NB4 (cell line): ENCODE data around the gene LMTK3.

Experiments used
- MAX ChIP-seq: IDR thresholded peaks from 2 replicates; pipeline ENCODE4 v1.6.1; 2011; ENCODE audit warnings: low read depth, low read length
- MYC ChIP-seq: IDR thresholded peaks from 2 replicates; pipeline ENCODE4 v1.6.1; 2011; ENCODE audit warnings: low read depth, low read length
- POLR2A ChIP-seq: IDR thresholded peaks from 2 replicates; pipeline ENCODE4 v1.6.1; 2011; ENCODE audit warnings: mild to moderate bottlenecking; ENCODE audit not compliant: insufficient read length; ENCODE audit errors: extremely low read depth
- TF ChIP-seq, protein P1 (sequence below): IDR thresholded peaks from one replicate; pipeline ENCODE4 v1.5.1; 2012; ENCODE audit warnings: low read depth, low read length

- TF ChIP-seq, protein P1, sequence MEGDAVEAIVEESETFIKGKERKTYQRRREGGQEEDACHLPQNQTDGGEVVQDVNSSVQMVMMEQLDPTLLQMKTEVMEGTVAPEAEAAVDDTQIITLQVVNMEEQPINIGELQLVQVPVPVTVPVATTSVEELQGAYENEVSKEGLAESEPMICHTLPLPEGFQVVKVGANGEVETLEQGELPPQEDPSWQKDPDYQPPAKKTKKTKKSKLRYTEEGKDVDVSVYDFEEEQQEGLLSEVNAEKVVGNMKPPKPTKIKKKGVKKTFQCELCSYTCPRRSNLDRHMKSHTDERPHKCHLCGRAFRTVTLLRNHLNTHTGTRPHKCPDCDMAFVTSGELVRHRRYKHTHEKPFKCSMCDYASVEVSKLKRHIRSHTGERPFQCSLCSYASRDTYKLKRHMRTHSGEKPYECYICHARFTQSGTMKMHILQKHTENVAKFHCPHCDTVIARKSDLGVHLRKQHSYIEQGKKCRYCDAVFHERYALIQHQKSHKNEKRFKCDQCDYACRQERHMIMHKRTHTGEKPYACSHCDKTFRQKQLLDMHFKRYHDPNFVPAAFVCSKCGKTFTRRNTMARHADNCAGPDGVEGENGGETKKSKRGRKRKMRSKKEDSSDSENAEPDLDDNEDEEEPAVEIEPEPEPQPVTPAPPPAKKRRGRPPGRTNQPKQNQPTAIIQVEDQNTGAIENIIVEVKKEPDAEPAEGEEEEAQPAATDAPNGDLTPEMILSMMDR: no peak
- no peak for TF ChIP-seq POLR2A
- no peak for TF ChIP-seq MYC
- no peak for TF ChIP-seq MAX
These were observed 36.7 kb upstream of the LMTK3 start for GRCh38 chr19:48548253-48548911.
